Tibial artery (tissue), 4 donors: ENCODE results near the gene KAT14.
"Not testable (repeated sequence)": the region's sequence is repeated elsewhere in the genome, so short reads cannot be mapped to it uniquely, and the experiment has no call there.

Source experiments
- DNase-seq, 2 donors: peaks; one replicate each; pipeline ENCODE4 v3.0.0-alpha.2; 2019
- H3K27ac ChIP-seq, 2 donors: fragments of 200-600 bp; sonication (generic) in 1 of 2; 1 replicate in 1 of 2; 2 replicates in 1 of 2; pipeline ENCODE4 v1.5.1; 2018 to 2019; ENCODE audit warnings: mild to moderate bottlenecking in 1 of 2
- H3K27me3 ChIP-seq, 2 donors: fragments of 200-600 bp; sonication (generic) in 1 of 2; one replicate each; pipeline versions ENCODE4 v1.5.1 to v1.6.0; 2016 to 2019
- H3K36me3 ChIP-seq, 3 donors: fragments of 200-600 bp; sonication (generic) in 2 of 3; one replicate each; pipeline ENCODE4 v1.5.1; 2016 to 2019; ENCODE audit warnings: mild to moderate bottlenecking in 2 of 3
- H3K4me1 ChIP-seq, 4 donors: fragments of 200-600 bp; sonication (generic) in 2 of 4; 1 replicate in 3 of 4; 2 replicates in 1 of 4; pipeline ENCODE4 v1.5.1; 2016 to 2019
- H3K4me3 ChIP-seq, 2 donors: fragments of 200-600 bp; sonication (generic) in 1 of 2; 1 replicate in 1 of 2; 2 replicates in 1 of 2; pipeline ENCODE4 v1.5.1; 2018 to 2019; ENCODE audit warnings: mild to moderate bottlenecking in 2 of 2
- H3K9me3 ChIP-seq, 3 donors: fragments of 200-600 bp; sonication (generic) in 1 of 3; one replicate each; pipeline ENCODE4 v1.5.1; 2016 to 2019
- intact Hi-C: fragments of 100-400 bp; cut with DNase I; formaldehyde crosslinking; loops from one replicate; pipeline ENCODE4 v1.15.0; 2023; ENCODE audit warnings: low total_unique reads
- TF ChIP-seq, protein P1 (sequence below), 2 experiments: fragments of 200-600 bp in 1 of 2; fragments of 450-650 bp in 1 of 2; IDR thresholded peaks; one replicate each; pipeline ENCODE4 v1.5.1; 2017 to 2019; ENCODE audit warnings: antibody characterized with exemption in 2 of 2, mild to moderate bottlenecking in 1 of 2, moderate library complexity in 1 of 2

The KAT14 gene

GRCh38 chr20:18215566-18215965, 77.9 kb downstream of the KAT14 start:
- Histone ChIP-seq H3K27me3 (no peaks in the 10 kb centered on the region), H3K9me3 (no peaks in the 10 kb centered on the region), H3K27ac (no peak overlapping the region), H3K4me1 (no peaks in the 10 kb centered on the region), H3K36me3 (no peaks in the 10 kb centered on the region), H3K4me3 (no peak overlapping the region)
- no peak for DNase-seq
- intact Hi-C loops: no loop called here
- TF ChIP-seq, protein P1, sequence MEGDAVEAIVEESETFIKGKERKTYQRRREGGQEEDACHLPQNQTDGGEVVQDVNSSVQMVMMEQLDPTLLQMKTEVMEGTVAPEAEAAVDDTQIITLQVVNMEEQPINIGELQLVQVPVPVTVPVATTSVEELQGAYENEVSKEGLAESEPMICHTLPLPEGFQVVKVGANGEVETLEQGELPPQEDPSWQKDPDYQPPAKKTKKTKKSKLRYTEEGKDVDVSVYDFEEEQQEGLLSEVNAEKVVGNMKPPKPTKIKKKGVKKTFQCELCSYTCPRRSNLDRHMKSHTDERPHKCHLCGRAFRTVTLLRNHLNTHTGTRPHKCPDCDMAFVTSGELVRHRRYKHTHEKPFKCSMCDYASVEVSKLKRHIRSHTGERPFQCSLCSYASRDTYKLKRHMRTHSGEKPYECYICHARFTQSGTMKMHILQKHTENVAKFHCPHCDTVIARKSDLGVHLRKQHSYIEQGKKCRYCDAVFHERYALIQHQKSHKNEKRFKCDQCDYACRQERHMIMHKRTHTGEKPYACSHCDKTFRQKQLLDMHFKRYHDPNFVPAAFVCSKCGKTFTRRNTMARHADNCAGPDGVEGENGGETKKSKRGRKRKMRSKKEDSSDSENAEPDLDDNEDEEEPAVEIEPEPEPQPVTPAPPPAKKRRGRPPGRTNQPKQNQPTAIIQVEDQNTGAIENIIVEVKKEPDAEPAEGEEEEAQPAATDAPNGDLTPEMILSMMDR (IDR thresholded peaks at IDR 0.05): no peak

DNA sequence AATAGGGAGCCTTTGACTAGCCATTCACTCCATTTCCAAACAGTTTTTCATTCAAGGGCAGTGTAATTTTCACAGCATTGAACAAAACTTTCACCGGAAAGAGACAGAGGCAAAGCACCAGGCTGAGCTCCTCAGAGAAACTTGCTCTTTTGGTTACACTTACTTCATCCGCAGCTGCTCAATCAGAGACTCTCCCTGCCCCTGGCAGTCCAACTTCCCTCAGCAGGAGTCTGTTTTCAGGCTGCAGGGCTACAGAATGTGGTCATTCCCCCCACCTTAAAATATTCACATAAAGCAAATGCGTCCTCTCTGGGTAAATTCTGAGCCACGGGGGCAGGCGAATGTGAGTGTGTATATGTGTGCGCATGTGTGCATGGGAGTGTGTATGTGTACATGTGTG, 80.6 kb downstream of the KAT14 start:
- no peaks in the 10 kb centered on the region for H3K4me1 ChIP-seq
- TF ChIP-seq, protein P1 (IDR thresholded peaks at IDR 0.05): no peak
- no peak overlapping the region for H3K4me3 ChIP-seq
- H3K36me3 ChIP-seq: no peaks in the 10 kb centered on the region
- intact Hi-C loops: no loop called here
- H3K9me3 ChIP-seq: no peaks in the 10 kb centered on the region
- no peak overlapping the region for H3K27ac ChIP-seq
- H3K27me3 ChIP-seq: no peaks in the 10 kb centered on the region
- DNase-seq: no peak

DNA sequence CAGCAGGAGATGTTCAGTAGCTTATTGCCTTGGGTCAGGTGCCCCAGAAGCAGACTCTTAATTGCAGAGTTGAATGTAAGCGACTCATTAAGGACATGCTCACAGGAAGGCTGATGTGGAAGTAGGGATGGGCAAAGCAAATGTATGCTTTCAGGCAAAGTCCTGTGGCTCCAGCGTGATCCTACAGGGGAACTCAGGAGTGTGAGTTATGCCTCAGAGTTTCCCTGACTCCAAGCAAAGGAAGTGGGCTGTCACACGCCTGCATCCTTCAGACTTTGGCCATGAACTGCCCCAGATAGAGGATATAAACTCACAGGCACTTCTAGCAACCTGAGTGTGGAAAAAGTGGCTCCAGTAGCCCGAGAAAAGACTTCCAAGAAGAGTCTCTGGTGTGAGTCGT, 85.7 kb downstream of the KAT14 start:
- Histone ChIP-seq H3K4me1 (peaks cover 0 to 20% (median 12%) of the 10 kb centered on the region in 4 donors), H3K27me3 (no peaks in the 10 kb centered on the region), H3K27ac (no peak overlapping the region), H3K36me3 (no peaks in the 10 kb centered on the region), H3K9me3 (no peaks in the 10 kb centered on the region), H3K4me3 (no peak overlapping the region)
- intact Hi-C loops: no loop called here
- TF ChIP-seq, protein P1 (IDR thresholded peaks at IDR 0.05): no peak
- no peak for DNase-seq

GRCh38 chr20:18224968-18225568, 87.4 kb downstream of the KAT14 start:
- Histone ChIP-seq H3K36me3 (no peaks in the 10 kb centered on the region), H3K9me3 (no peaks in the 10 kb centered on the region), H3K27me3 (no peaks in the 10 kb centered on the region), H3K27ac (peak overlapping the region; percentile 6 to 42), H3K4me1 (peaks cover 0 to 20% (median 12%) of the 10 kb centered on the region in 4 donors), H3K4me3 (no peak overlapping the region)
- intact Hi-C loops: no loop called here
- DNase-seq: peak in 1 of 2 donors; percentile 54
- TF ChIP-seq, protein P1 (IDR thresholded peaks at IDR 0.05): no peak

DNA sequence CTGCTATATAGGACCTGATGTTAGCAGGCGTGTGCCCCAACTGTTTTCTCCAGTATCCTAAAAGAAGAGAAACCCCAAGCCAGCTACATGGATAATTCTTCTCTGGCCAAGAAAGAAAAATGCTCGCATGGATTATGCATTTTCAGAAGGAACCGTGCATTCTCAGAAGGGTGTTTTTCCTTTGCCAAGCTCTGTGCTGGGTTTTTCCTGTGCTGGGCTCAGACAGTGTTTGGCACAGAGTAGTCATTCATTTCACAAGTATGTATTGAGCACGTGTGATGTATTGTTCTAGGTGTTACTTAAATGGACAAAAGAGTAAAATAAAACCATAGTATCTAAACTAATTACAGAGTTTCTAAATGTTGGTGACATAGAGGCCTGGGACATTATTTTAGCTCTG, 88.0 kb downstream of the KAT14 start:
- Histone ChIP-seq H3K4me3 (no peak overlapping the region), H3K36me3 (no peaks in the 10 kb centered on the region), H3K27ac (peak overlapping the region; percentile 6 to 42), H3K9me3 (no peaks in the 10 kb centered on the region), H3K27me3 (no peaks in the 10 kb centered on the region), H3K4me1 (peaks cover 0 to 20% (median 12%) of the 10 kb centered on the region in 4 donors)
- intact Hi-C loops: no loop called here
- DNase-seq: no peak
- TF ChIP-seq, protein P1 (IDR thresholded peaks at IDR 0.05): no peak

DNA sequence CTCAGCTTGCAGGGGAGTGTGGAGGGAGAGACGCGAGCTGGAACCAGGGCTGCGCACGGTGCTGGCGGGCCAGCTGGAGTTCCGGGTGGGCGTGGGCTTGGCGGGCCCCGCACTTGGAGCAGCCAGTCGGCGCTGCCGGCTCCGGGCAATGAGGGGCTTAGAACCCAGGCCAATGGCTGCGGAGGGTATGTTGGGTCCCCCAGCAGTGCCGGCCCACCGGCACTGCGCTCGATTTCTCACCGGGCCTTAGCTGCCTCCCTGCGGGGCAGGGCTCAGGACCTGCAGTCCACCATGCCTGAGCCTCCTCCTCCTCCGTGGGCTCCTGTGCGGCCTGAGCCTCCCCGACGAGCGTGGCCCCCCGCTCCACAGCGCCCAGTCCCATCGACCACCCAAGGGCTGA, 89.1 kb downstream of the KAT14 start:
- intact Hi-C loops, H3K4me3 ChIP-seq, H3K9me3 ChIP-seq, H3K27ac ChIP-seq, DNase-seq, H3K27me3 ChIP-seq, H3K36me3 ChIP-seq: not testable (repeated sequence)
- H3K4me1 ChIP-seq: peaks cover 0 to 20% (median 12%) of the 10 kb centered on the region in 4 donors
